H1 (cell line): ENCODE results near the gene ZFYVE21. TPM values are rescaled to one million over a fixed set of nuclear protein-coding genes. Genes with fewer than 3 reads are reported as not detected.

Experiments used
- CTCF ChIA-PET: fragments of 300-600 bp; sonication (Branson Sonifier 250); formaldehyde crosslinking; loops from one replicate; lab custom pipeline; 2021; ENCODE audit not compliant: partially characterized antibody; lab: Charles Lee
- POLR2A ChIA-PET: fragments of 300-600 bp; sonication (Branson Sonifier 250); formaldehyde crosslinking; loops from one replicate; lab custom pipeline; 2021; ENCODE audit warnings: inconsistent platforms; ENCODE audit not compliant: partially characterized antibody; lab: Charles Lee
- DNase-seq, 2 experiments: peaks; one replicate each; pipeline versions ENCODE4 v3.0.0 to v3.0.0-alpha.2; 2010 to 2022; ENCODE audit warnings: low spot score in 2 of 2, low read depth in 1 of 2, mixed read lengths in 1 of 2
- FAIRE-seq: peaks from 2 replicates; lab custom pipeline; 2011; peaks lifted over from hg19 to GRCh38; lab: Jason Lieb, UNC
- H2AFZ ChIP-seq: 2 replicates; pipeline ENCODE4 v1.8.1; 2012; ENCODE audit warnings: low read length, inconsistent platforms
- H2AK5ac ChIP-seq: 2 replicates; pipeline ENCODE4 v1.6.1; 2013; ENCODE audit warnings: low read depth, low read length
- H2BK120ac ChIP-seq: replicated peaks from 2 replicates; pipeline ENCODE3; 2013; ENCODE audit warnings: low read depth, low read length, inconsistent platforms
- H2BK12ac ChIP-seq: 2 replicates; pipeline ENCODE4 v1.6.1; 2013; ENCODE audit warnings: low read depth, low read length
- H2BK15ac ChIP-seq: 2 replicates; pipeline ENCODE4 v1.6.1; 2013; ENCODE audit warnings: low read length
- H2BK20ac ChIP-seq: 2 replicates; pipeline ENCODE4 v1.6.1; 2013; ENCODE audit warnings: low read length
- H2BK5ac ChIP-seq: 2 replicates; pipeline ENCODE4 v1.6.1; 2013; ENCODE audit warnings: low read depth, low read length
- H3K14ac ChIP-seq: 2 replicates; pipeline ENCODE4 v1.6.1; 2013; ENCODE audit warnings: inconsistent platforms; ENCODE audit not compliant: insufficient read length
- H3K18ac ChIP-seq: 2 replicates; pipeline ENCODE4 v1.6.1; 2013; ENCODE audit warnings: low read length; ENCODE audit errors: extremely low read depth
- H3K23ac ChIP-seq: 2 replicates; pipeline ENCODE4 v1.6.1; 2013; ENCODE audit warnings: inconsistent platforms; ENCODE audit not compliant: insufficient read length
- H3K23me2 ChIP-seq: 2 replicates; pipeline ENCODE4 v1.6.1; 2013; ENCODE audit warnings: low read depth, low read length
- H3K27ac ChIP-seq: 2 replicates; pipeline ENCODE4 v1.6.1; 2011; ENCODE audit warnings: low read depth, low read length, inconsistent platforms
- H3K27me3 ChIP-seq, 4 experiments: replicated peaks in 1 of 4; 1 replicate in 1 of 4; 2 replicates in 3 of 4; pipeline versions ENCODE4 v1.6.1 to v1.8.1; 2011 to 2013; ENCODE audit warnings: low read length in 3 of 4, mild to moderate bottlenecking in 3 of 4, inconsistent platforms in 2 of 4, mixed read lengths in 2 of 4, moderate library complexity in 1 of 4; ENCODE audit not compliant: control insufficient read depth in 3 of 4, insufficient read depth in 3 of 4; ENCODE audit errors: extremely low read depth in 1 of 4
- H3K36me3 ChIP-seq, 4 experiments: 2 replicates each; pipeline versions ENCODE4 v1.6.1 to v1.8.1; 2011 to 2013; ENCODE audit warnings: mild to moderate bottlenecking in 4 of 4, low read length in 3 of 4, moderate library complexity in 2 of 4, control low read depth in 1 of 4, inconsistent platforms in 1 of 4; ENCODE audit not compliant: insufficient read depth in 4 of 4, control insufficient read depth in 2 of 4
- H3K4ac ChIP-seq: replicated peaks from 2 replicates; pipeline ENCODE3; 2013; ENCODE audit warnings: low read length, low read depth, mixed read lengths, inconsistent platforms; ENCODE audit not compliant: insufficient read length
- H3K4me1 ChIP-seq, 4 experiments: replicated peaks in 1 of 4; 1 replicate in 1 of 4; 2 replicates in 3 of 4; pipeline versions ENCODE4 v1.6.1 to v1.8.1; 2011 to 2013; ENCODE audit warnings: low read length in 3 of 4, inconsistent platforms in 2 of 4, mixed read lengths in 1 of 4; ENCODE audit not compliant: insufficient read depth in 4 of 4, control insufficient read depth in 3 of 4
- H3K4me2 ChIP-seq, 2 experiments: 2 replicates each; pipeline versions ENCODE4 v1.6.1 to v1.8.1; 2011 to 2013; ENCODE audit warnings: low read depth in 2 of 2, low read length in 2 of 2, control low read depth in 1 of 2, inconsistent platforms in 1 of 2, mild to moderate bottlenecking in 1 of 2; ENCODE audit not compliant: insufficient read depth in 1 of 2
- H3K4me3 ChIP-seq, 4 experiments: fragments of 200-600, 300-600 bp in 1 of 4; sonication (generic), shearing (Covaris generic), sonication (Bioruptor Twin) in 1 of 4; 2 replicates each; pipeline versions ENCODE4 v1.5.1 to v1.8.1; 2011 to 2016; ENCODE audit warnings: low read length in 4 of 4, low read depth in 3 of 4, control low read depth in 2 of 4, inconsistent platforms in 2 of 4, mild to moderate bottlenecking in 2 of 4, mixed read lengths in 1 of 4, moderate library complexity in 1 of 4; ENCODE audit not compliant: insufficient read depth in 2 of 4; ENCODE audit errors: extremely low read depth in 1 of 4
- H3K56ac ChIP-seq: replicated peaks from 2 replicates; pipeline ENCODE3; 2013; ENCODE audit warnings: low read depth, mild to moderate bottlenecking, mixed read lengths, low read length, inconsistent platforms; ENCODE audit not compliant: insufficient read length
- H3K79me1 ChIP-seq: 2 replicates; pipeline ENCODE4 v1.6.1; 2013; ENCODE audit warnings: low read depth, low read length, control low read depth
- H3K79me2 ChIP-seq, 2 experiments: 2 replicates each; pipeline versions ENCODE4 v1.6.1 to v1.8.1; 2012 to 2013; ENCODE audit warnings: low read length in 2 of 2, mild to moderate bottlenecking in 2 of 2, inconsistent platforms in 1 of 2; ENCODE audit not compliant: insufficient read depth in 2 of 2, control insufficient read depth in 1 of 2
- H3K9ac ChIP-seq, 4 experiments: replicated peaks in 1 of 4; 1 replicate in 1 of 4; 2 replicates in 3 of 4; pipeline versions ENCODE4 v1.6.1 to v1.8.1; 2011 to 2013; ENCODE audit warnings: low read depth in 3 of 4, low read length in 3 of 4, control low read depth in 2 of 4, mild to moderate bottlenecking in 2 of 4, moderate library complexity in 2 of 4, inconsistent platforms in 1 of 4; ENCODE audit errors: extremely low read depth in 1 of 4
- H3K9me3 ChIP-seq, 2 experiments: 2 replicates each; pipeline versions ENCODE4 v1.6.1 to v1.8.1; 2012 to 2013; ENCODE audit warnings: mild to moderate bottlenecking in 2 of 2, moderate library complexity in 2 of 2, control low read depth in 1 of 2, inconsistent platforms in 1 of 2, low read depth in 1 of 2, low read length in 1 of 2, mixed read lengths in 1 of 2; ENCODE audit not compliant: insufficient read depth in 2 of 2
- H4K20me1 ChIP-seq, 2 experiments: replicated peaks in 1 of 2; 2 replicates each; pipeline versions ENCODE3 to v1.8.1; 2011 to 2013; ENCODE audit warnings: inconsistent platforms in 2 of 2, low read length in 2 of 2, mild to moderate bottlenecking in 1 of 2; ENCODE audit not compliant: insufficient read depth in 2 of 2, control insufficient read depth in 1 of 2
- H4K5ac ChIP-seq: 2 replicates; pipeline ENCODE4 v1.6.1; 2013; ENCODE audit warnings: low read length, low read depth, mixed read lengths, inconsistent platforms; ENCODE audit not compliant: insufficient read length
- H4K8ac ChIP-seq: 2 replicates; pipeline ENCODE4 v1.8.0; 2013; ENCODE audit warnings: mild to moderate bottlenecking, moderate library complexity, low read length, inconsistent platforms; ENCODE audit not compliant: insufficient read depth; ENCODE audit errors: extremely low read depth
- H4K91ac ChIP-seq: replicated peaks from 2 replicates; pipeline ENCODE3; 2013; ENCODE audit warnings: low read length, mixed read lengths, inconsistent platforms; ENCODE audit not compliant: insufficient read length
- CBX8 ChIP-seq: fragments of 300-800, 300-1000 bp; sonication (generic); IDR thresholded peaks from 2 replicates; pipeline ENCODE4 v1.7.1; 2016; ENCODE audit warnings: low read depth, low read length, borderline replicate concordance
- CREB1 ChIP-seq: IDR thresholded peaks from 2 replicates; pipeline ENCODE4 v1.6.1; 2012; ENCODE audit warnings: inconsistent platforms
- EZH2 ChIP-seq: fragments of 200-600 bp; sonication (generic); IDR thresholded peaks from 2 replicates; pipeline ENCODE4 v1.7.1; 2012; ENCODE audit warnings: low read depth, mild to moderate bottlenecking, moderate library complexity, low read length, inconsistent platforms; ENCODE audit not compliant: severe bottlenecking
- RXRA ChIP-seq: IDR thresholded peaks from 2 replicates; pipeline ENCODE4 v1.6.1; 2011; ENCODE audit warnings: low read depth, mild to moderate bottlenecking, low read length, moderate library complexity; ENCODE audit not compliant: insufficient read depth
- USF2 ChIP-seq: IDR thresholded peaks from 2 replicates; pipeline ENCODE4 v1.6.1; 2011; ENCODE audit warnings: low read length, improper control_type of control experiment
- YY1 ChIP-seq: IDR thresholded peaks from 2 replicates; pipeline ENCODE4 v1.6.1; 2011; ENCODE audit warnings: low read depth, mild to moderate bottlenecking, low read length
- WGBS, 2 experiments: shearing (Covaris generic) in 1 of 2; methylation state at CpG; one replicate each; pipeline versions ENCODE4 v1.1.6 to v1.1.7; 2013 to 2015; ENCODE audit warnings: low lambda C conversion rate in 2 of 2, mixed read lengths in 2 of 2, inconsistent platforms in 1 of 2, low coverage in 1 of 2, missing lambda C conversion rate in 1 of 2; ENCODE audit not compliant: insufficient replicate concordance in 2 of 2, insufficient coverage in 1 of 2, insufficient read length in 1 of 2; ENCODE audit errors: extremely low coverage in 1 of 2, missing lambda C conversion rate in 1 of 2; 5-methylcytosine and 5-hydroxymethylcytosine counted together
- polyA plus RNA-seq, 7 experiments: library from polyadenylated mRNA; depleted of rRNA in 3 of 7; stranded (reverse) in 5 of 7; unstranded in 2 of 7; fragments of >200 nt in 5 of 7; fragments of 200-250 nt in 2 of 7; gene quantifications; 1 replicate in 5 of 7; 2 replicates in 1 of 7; 4 replicates in 1 of 7; pipeline versions ENCODE4 v1.2.1 to v1.2.3, GENCODE V29; 2011 to 2013; ENCODE audit warnings: missing spikeins in 2 of 7, mixed read lengths in 2 of 7
- total RNA-seq: library from RNA; stranded (reverse); fragmentation: NEBNext Ultra II Directional; extraction: Animal tissue kit (Norgen Biotek cat#: 25700); gene quantifications from 2 replicates; pipeline ENCODE4 v1.2.1, GENCODE V29; 2021

Gene ZFYVE21
- total and polyA plus RNA-seq, 2 of the 8 experiments (the other 6 are each of a cell fraction or from before 2014, with no cell fraction given): 53.4 to 127 TPM

- no peak overlapping the region for H3K27ac ChIP-seq
- H3K56ac ChIP-seq: no peak overlapping the region
- no peak overlapping the region for H2AK5ac ChIP-seq
- no peak overlapping the region for H4K91ac ChIP-seq
- CTCF ChIA-PET: interaction anchor here (0.6 to 1.2 kb wide), 3 partner anchors 37 to 1200 kb away, joined by 3 to 5 read pairs (median 3); no protein-coding TSS in a partner anchor
- no peak overlapping the region for H3K9ac ChIP-seq
- H2BK15ac ChIP-seq: no peak overlapping the region
- no peak overlapping the region for H3K14ac ChIP-seq
- H2BK12ac ChIP-seq: no peak overlapping the region
- no peak overlapping the region for H3K18ac ChIP-seq
- H2AFZ ChIP-seq: no peak overlapping the region
- FAIRE-seq (no peak), DNase-seq (no peak)
- H2BK120ac ChIP-seq: no peak overlapping the region
- H4K8ac ChIP-seq: peak overlapping the region; percentile 11
- H3K4me1 ChIP-seq: no peaks in the 10 kb centered on the region; a peak in 1 of 7 replicates
- no peaks in the 10 kb centered on the region for H3K79me2 ChIP-seq
- H3K27me3 ChIP-seq: no peaks in the 10 kb centered on the region
- H2BK20ac ChIP-seq: no peak overlapping the region
- POLR2A ChIA-PET: interaction anchor here (0.7 to 1.5 kb wide), 2 partner anchors 14 to 29 kb away, joined by 3 to 7 read pairs; no protein-coding TSS in a partner anchor
- no peak overlapping the region for H4K5ac ChIP-seq
- H2BK5ac ChIP-seq: no peak overlapping the region
- peaks cover 3 to 21% (median 13%) of the 10 kb centered on the region in 4 experiments; a peak in 6 of 8 replicates for H3K36me3 ChIP-seq
- H3K4me3 ChIP-seq: no peak overlapping the region
- no peak overlapping the region for H3K4ac ChIP-seq
- 96% methylated on average over 20 of the region's 24 CpGs; no CpG with 5 or more reads in 1 of the 2 experiments for WGBS, 2 experiments
- no peaks in the 10 kb centered on the region for H3K23me2 ChIP-seq
- no peak for TF ChIP-seq CBX8
- TF ChIP-seq YY1: no peak
- TF ChIP-seq CREB1: no peak
- TF ChIP-seq USF2: no peak
- TF ChIP-seq RXRA: no peak
- no peak for TF ChIP-seq EZH2
- no peak overlapping the region for H3K23ac ChIP-seq
- peaks cover 5 to 16% of the 10 kb centered on the region in 2 experiments for H4K20me1 ChIP-seq
- H3K79me1 ChIP-seq: no peaks in the 10 kb centered on the region; the same call in 1 of the 2 replicates
- H3K4me2 ChIP-seq: no peak overlapping the region
- no peaks in the 10 kb centered on the region for H3K9me3 ChIP-seq
Measured at GRCh38 chr14:103731916-103732867, 16.6 kb downstream of the ZFYVE21 start.
